Urinary bladder (tissue), 4 donors: Measurements from ENCODE around the gene IPO13. TPM values are rescaled to one million over a fixed set of nuclear protein-coding genes. Genes with fewer than 3 reads are reported as not detected.

Experiments used
- DNase-seq: peaks from one replicate; pipeline ENCODE4 v3.0.0-alpha.2; 2015; ENCODE audit errors: extremely low spot score
- H3K27ac ChIP-seq: one replicate; pipeline ENCODE4 v1.5.1; 2013; ENCODE audit warnings: low read depth, mild to moderate bottlenecking, moderate library complexity
- H3K36me3 ChIP-seq: one replicate; pipeline ENCODE4 v1.6.1; 2013; ENCODE audit warnings: mild to moderate bottlenecking, moderate library complexity; ENCODE audit not compliant: insufficient read depth
- H3K4me1 ChIP-seq: one replicate; pipeline ENCODE4 v1.6.1; 2013; ENCODE audit warnings: mild to moderate bottlenecking, moderate library complexity; ENCODE audit not compliant: insufficient read depth
- H3K4me3 ChIP-seq: one replicate; pipeline ENCODE4 v1.5.1; 2013; ENCODE audit warnings: low read depth, low read length
- WGBS: extraction: QIAGEN DNeasy Blood & Tissue Kit; methylation state at CpG from one replicate; pipeline ENCODE4 v1.1.7; 2013; 5-methylcytosine and 5-hydroxymethylcytosine counted together
- polyA plus RNA-seq: library from polyadenylated mRNA; stranded (reverse); fragments of 200-250 nt; gene quantifications from one replicate; pipeline ENCODE4 v1.2.3, GENCODE V29; 2013
- total RNA-seq: library from RNA; depleted of rRNA; stranded (reverse); fragments of >200 nt; gene quantifications from one replicate; pipeline ENCODE4 v1.2.3, GENCODE V29; 2014
- donor health status: healthy with polysubstance abuse.
- donor health status: healthy.

IPO13 gene
- total and polyA plus RNA-seq, 2 donors = 11.5 to 22.2 TPM

- WGBS = 81% methylated on average over 4 of the region's 4 CpGs
- Histone ChIP-seq H3K4me1 (no peaks in the 10 kb centered on the region), H3K4me3 (no peak overlapping the region), H3K27ac (no peak overlapping the region), H3K36me3 (no peaks in the 10 kb centered on the region)
- DNase-seq = no peak
These were observed 39.3 kb downstream of the IPO13 start for GRCh38 chr1:43985984-43986595.

- no peak overlapping the region for H3K4me3 ChIP-seq
- no peaks in the 10 kb centered on the region for H3K36me3 ChIP-seq
- H3K4me1 ChIP-seq = no peaks in the 10 kb centered on the region
- no peak overlapping the region for H3K27ac ChIP-seq
- WGBS = 66% methylated on average over 6 of the region's 6 CpGs
- DNase-seq = no peak
These were observed 40.0 kb downstream of the IPO13 start for GRCh38 chr1:43986712-43987111.

GRCh38 chr1:43987159-43987902, 40.6 kb downstream of the IPO13 start:
- WGBS = 72% methylated on average over 6 of the region's 6 CpGs
- no peak overlapping the region for H3K27ac ChIP-seq

GRCh38 chr1:43990271-43991199, 43.8 kb downstream of the IPO13 start:
- no peak for DNase-seq
- Histone ChIP-seq H3K4me3 (peak overlapping the region; percentile 69), H3K27ac (peak overlapping the region; percentile 44), H3K36me3 (no peaks in the 10 kb centered on the region), H3K4me1 (no peaks in the 10 kb centered on the region)
- 71% methylated on average over 19 of the region's 19 CpGs for WGBS

More at GRCh38 chr1:43987159-43987902, 40.6 kb downstream of the IPO13 start:
- H3K4me3 ChIP-seq = no peak overlapping the region
- H3K36me3 ChIP-seq = no peaks in the 10 kb centered on the region
- DNase-seq = no peak
- H3K4me1 ChIP-seq = no peaks in the 10 kb centered on the region

GRCh38 chr1:43991200-43991475, 44.4 kb downstream of the IPO13 start:
- Histone ChIP-seq H3K4me3 (peak overlapping the region; percentile 69), H3K36me3 (no peaks in the 10 kb centered on the region), H3K4me1 (no peaks in the 10 kb centered on the region), H3K27ac (peak overlapping the region; percentile 44)
- no peak for DNase-seq
- WGBS = under 1% methylated on average over 10 of the region's 10 CpGs

GRCh38 chr1:43991476-43992231, 44.9 kb downstream of the IPO13 start, which contains the start of gene CCDC24:
Gene CCDC24 (plus strand): TSS chr1:43991599. CDS start chr1:43991879, 280 bp downstream.
- 1% methylated on average over 66 of the region's 66 CpGs for WGBS
- H3K4me1 ChIP-seq = no peaks in the 10 kb centered on the region
- no peaks in the 10 kb centered on the region for H3K36me3 ChIP-seq
- H3K4me3 ChIP-seq = peak within 1 kb of the TSS; percentile 69
- no peak for DNase-seq
- peak within 1 kb of the TSS; percentile 44 for H3K27ac ChIP-seq

- Histone ChIP-seq H3K4me3 (peak overlapping the region; percentile 69), H3K27ac (no peak overlapping the region), H3K36me3 (no peaks in the 10 kb centered on the region), H3K4me1 (no peaks in the 10 kb centered on the region)
- DNase-seq = no peak
- 48% methylated on average over 11 of the region's 11 CpGs for WGBS
These were observed 45.7 kb downstream of the IPO13 start for GRCh38 chr1:43992232-43992995.

GRCh38 chr1:43993206-43993914, 46.6 kb downstream of the IPO13 start:
- WGBS = 93% methylated on average over 9 of the region's 9 CpGs
- H3K27ac ChIP-seq = no peak overlapping the region
- no peak for DNase-seq
- H3K4me1 ChIP-seq = no peaks in the 10 kb centered on the region
- H3K4me3 ChIP-seq = no peak overlapping the region
- no peaks in the 10 kb centered on the region for H3K36me3 ChIP-seq

GRCh38 chr1:43994071-43994470, 47.3 kb downstream of the IPO13 start:
- DNase-seq = no peak
- 85% methylated on average over 7 of the region's 7 CpGs for WGBS
- Histone ChIP-seq H3K4me3 (no peak overlapping the region), H3K36me3 (no peaks in the 10 kb centered on the region), H3K27ac (no peak overlapping the region), H3K4me1 (no peaks in the 10 kb centered on the region)

- WGBS = 71% methylated on average over 15 of the region's 15 CpGs
These were observed 48.3 kb downstream of the IPO13 start for GRCh38 chr1:43994794-43995790.

GRCh38 chr1:43995984-43996732, 49.4 kb downstream of the IPO13 start:
- no peak for DNase-seq
- Histone ChIP-seq H3K4me3 (no peak overlapping the region), H3K27ac (no peak overlapping the region), H3K4me1 (no peaks in the 10 kb centered on the region), H3K36me3 (no peaks in the 10 kb centered on the region)
- WGBS = 78% methylated on average over 21 of the region's 21 CpGs

More at GRCh38 chr1:43994794-43995790, 48.3 kb downstream of the IPO13 start:
- Histone ChIP-seq H3K27ac (no peak overlapping the region), H3K36me3 (no peaks in the 10 kb centered on the region), H3K4me3 (no peak overlapping the region), H3K4me1 (no peaks in the 10 kb centered on the region)
- no peak for DNase-seq
